ENCODE data around the gene RFX6. TPM values are rescaled to one million over a fixed set of nuclear protein-coding genes. Genes with fewer than 3 reads are reported as not detected.

Gene RFX6
- total RNA-seq, 1 experiment from 2014 or later = 1.3 TPM

GRCh38 chr6:116881236-116881635 is 4.2 kb downstream of the RFX6 start:
- Histone ChIP-seq H3K9me3 (no peaks in the 10 kb centered on the region), H3K4me3 (ENCODE audit: low read depth, low read length) (no peak overlapping the region), H3K36me3 (ENCODE audit: control insufficient read depth, insufficient read depth, low read length) (no peaks in the 10 kb centered on the region), H3K27me3 (replicated peaks; ENCODE audit: control insufficient read depth, insufficient read depth, low read length) (peaks cover 1% of the 10 kb centered on the region; the same call in 1 of the 2 replicates), H3K4me1 (peaks cover 4% of the 10 kb centered on the region; the same call in 1 of the 2 replicates)
- no peak for DNase-seq
- Mint-ChIP-seq H3K4me1 (ENCODE audit: low read depth, unreplicated experiment) (no peaks in the 10 kb centered on the region), H3K9me3 (ENCODE audit: unreplicated experiment) (no peaks in the 10 kb centered on the region), H3K36me3 (ENCODE audit: insufficient read depth, unreplicated experiment) (no peaks in the 10 kb centered on the region), H3K27ac (ENCODE audit: unreplicated experiment) (no peak overlapping the region), H3K27me3 (ENCODE audit: insufficient read depth, unreplicated experiment) (no peaks in the 10 kb centered on the region), H3K4me3 (ENCODE audit: unreplicated experiment) (no peak overlapping the region)
- no TSS peak for BruUV-seq (replicated peaks)
- ChIA-PET POLR2A (no interaction called here), CTCF (interaction anchor here (0.5 to 1.4 kb wide), 4 partner anchors 61 to 116 kb away, joined by 3 to 13 read pairs (median 4); no protein-coding TSS in a partner anchor)
- intact Hi-C loops (cut with micrococcal nuclease; ENCODE audit: unreplicated experiment) = loop anchor here (1.0 to 5.0 kb wide), 4 partner anchors 60 to 436 kb away; no protein-coding TSS in a partner anchor
- TF ChIP-seq CTCF (IDR thresholded peaks at IDR 0.05; ENCODE audit: insufficient read depth in 1 of 2, low read depth in 1 of 2, low read length in 1 of 2, severe bottlenecking in 1 of 2, unreplicated experiment in 1 of 2) = peak in 1 of 2 experiments; percentile 40

GRCh38 chr6:116883005-116883404 is 6.0 kb downstream of the RFX6 start:
- CTCF ChIA-PET = interaction anchor here (0.8 kb wide), 1 partner anchor 42 kb away, joined by 3 read pairs; no protein-coding TSS in a partner anchor
- Histone ChIP-seq H3K4me1 (peaks cover 9% of the 10 kb centered on the region), H3K9me3 (no peaks in the 10 kb centered on the region), H3K27me3 (replicated peaks; ENCODE audit: control insufficient read depth, insufficient read depth, low read length) (no peaks in the 10 kb centered on the region), H3K36me3 (ENCODE audit: control insufficient read depth, insufficient read depth, low read length) (no peaks in the 10 kb centered on the region), H3K4me3 (ENCODE audit: low read depth, low read length) (no peak overlapping the region)
- intact Hi-C loops (cut with micrococcal nuclease; ENCODE audit: unreplicated experiment) = loop anchor here (5.0 kb wide), 1 partner anchor 434 kb away; no protein-coding TSS in a partner anchor
- H3K36me3 Mint-ChIP-seq (ENCODE audit: insufficient read depth, unreplicated experiment) = no peaks in the 10 kb centered on the region
- H3K9me3 Mint-ChIP-seq (ENCODE audit: unreplicated experiment) = no peaks in the 10 kb centered on the region
- no peaks in the 10 kb centered on the region for H3K27me3 Mint-ChIP-seq (ENCODE audit: insufficient read depth, unreplicated experiment)
- no peaks in the 10 kb centered on the region for H3K4me1 Mint-ChIP-seq (ENCODE audit: low read depth, unreplicated experiment)
- H3K27ac Mint-ChIP-seq (ENCODE audit: unreplicated experiment) = no peak overlapping the region
- H3K4me3 Mint-ChIP-seq (ENCODE audit: unreplicated experiment) = no peak overlapping the region
- POLR2A ChIA-PET = no interaction called here
- no TSS peak for BruUV-seq (replicated peaks)
- TF ChIP-seq CTCF (IDR thresholded peaks at IDR 0.05; ENCODE audit: insufficient read depth in 1 of 2, low read depth in 1 of 2, low read length in 1 of 2, severe bottlenecking in 1 of 2, unreplicated experiment in 1 of 2) = no peak
- no peak for DNase-seq

GRCh38 chr6:116884530-116884929 is 7.5 kb downstream of the RFX6 start:
- H3K27me3 Mint-ChIP-seq (ENCODE audit: insufficient read depth, unreplicated experiment) = no peaks in the 10 kb centered on the region
- Histone ChIP-seq H3K4me1 (peaks cover 9% of the 10 kb centered on the region), H3K9me3 (no peaks in the 10 kb centered on the region), H3K36me3 (ENCODE audit: control insufficient read depth, insufficient read depth, low read length) (no peaks in the 10 kb centered on the region), H3K27me3 (replicated peaks; ENCODE audit: control insufficient read depth, insufficient read depth, low read length) (no peaks in the 10 kb centered on the region), H3K4me3 (ENCODE audit: low read depth, low read length) (no peak overlapping the region)
- H3K27ac Mint-ChIP-seq (ENCODE audit: unreplicated experiment) = no peak overlapping the region
- no peak for TF ChIP-seq CTCF (IDR thresholded peaks at IDR 0.05; ENCODE audit: insufficient read depth in 1 of 2, low read depth in 1 of 2, low read length in 1 of 2, severe bottlenecking in 1 of 2, unreplicated experiment in 1 of 2)
- H3K4me1 Mint-ChIP-seq (ENCODE audit: low read depth, unreplicated experiment) = no peaks in the 10 kb centered on the region
- no peaks in the 10 kb centered on the region for H3K9me3 Mint-ChIP-seq (ENCODE audit: unreplicated experiment)
- CTCF ChIA-PET = no interaction called here
- DNase-seq = no peak
- no peak overlapping the region for H3K4me3 Mint-ChIP-seq (ENCODE audit: unreplicated experiment)
- H3K36me3 Mint-ChIP-seq (ENCODE audit: insufficient read depth, unreplicated experiment) = no peaks in the 10 kb centered on the region
- BruUV-seq (replicated peaks) = no TSS peak
- intact Hi-C loops (cut with micrococcal nuclease; ENCODE audit: unreplicated experiment) = loop anchor here (5.0 kb wide), 1 partner anchor 433 kb away; no protein-coding TSS in a partner anchor
- POLR2A ChIA-PET = no interaction called here

All from Caco-2 (cell line).